Stimulated activated CD4-positive, alpha-beta T cell treated with anti-CD3 and anti-CD28 coated beads, Interleukin-15, amount 100 ng/mL, for 48 hours (primary cell): ENCODE data around the gene NEURL4.

Experiments used
- DNase-seq, 2 donors: peaks; one replicate each; pipeline ENCODE4 v3.0.0-alpha.2; 2020; ENCODE audit warnings: low read depth in 2 of 2

Gene NEURL4

DNA sequence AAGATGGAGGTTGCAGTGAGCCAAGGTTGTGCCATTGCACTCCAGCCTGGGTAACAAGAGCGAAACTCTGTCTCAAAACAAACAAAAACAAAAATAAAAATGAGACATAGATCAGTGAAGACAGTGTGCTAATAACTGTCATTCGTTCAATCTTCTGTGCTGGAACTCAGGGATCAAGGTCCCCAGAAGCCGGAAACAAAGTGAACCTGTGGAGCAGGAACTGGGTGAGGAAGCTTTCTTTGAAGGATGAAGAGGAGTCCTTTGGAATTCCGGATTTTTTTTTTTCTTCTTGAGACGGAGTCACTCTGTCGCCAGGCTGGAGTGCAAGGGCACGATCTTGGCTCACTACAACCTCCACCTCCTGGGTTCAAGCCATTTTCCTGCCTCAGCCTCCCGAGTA, 49.7 kb downstream of the NEURL4 start:
- DNase-seq: no peak

DNA sequence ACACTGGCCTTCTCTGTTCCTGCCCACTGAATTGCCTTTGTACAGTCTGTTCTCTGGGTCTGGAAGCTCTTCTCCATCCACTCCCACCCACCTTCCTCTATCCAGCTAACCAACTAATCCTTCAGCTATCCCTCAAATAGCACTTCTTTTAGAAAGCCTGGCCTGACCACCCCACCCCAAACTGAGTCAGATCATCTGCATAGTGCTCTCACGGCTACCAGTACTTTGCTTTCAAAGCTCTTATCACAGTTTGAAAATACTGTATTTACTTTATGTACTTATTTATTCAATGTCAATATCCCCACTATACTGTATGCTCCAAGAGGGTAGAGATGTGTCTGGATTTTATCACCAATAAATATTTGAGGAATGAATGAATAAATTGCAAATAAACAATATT, 62.4 kb downstream of the NEURL4 start:
- DNase-seq: no peak
